ENCODE measurements around the gene EPB41L1. TPM values are rescaled to one million over a fixed set of nuclear protein-coding genes. Genes with fewer than 3 reads are reported as not detected.

The EPB41L1 gene
- total RNA-seq, 3 donors from 2014 or later: 0.22 to 0.50 (median 0.33) TPM

GRCh38 chr20:36206068-36206467, 51.5 kb downstream of the EPB41L1 start:
- Mint-ChIP-seq H3K9me3 (no peaks in the 10 kb centered on the region), H3K4me1 (ENCODE audit: low read depth) (peaks cover 5% of the 10 kb centered on the region), H3K4me3 (no peak overlapping the region), H3K27me3 (ENCODE audit: low read depth) (peaks cover 2% of the 10 kb centered on the region), H3K36me3 (ENCODE audit: insufficient read depth) (no peaks in the 10 kb centered on the region)
- DNase-seq: no peak
- no peak for ATAC-seq

- peaks cover 5% of the 10 kb centered on the region for H3K4me1 Mint-ChIP-seq (ENCODE audit: low read depth)
- no peak overlapping the region for H3K4me3 Mint-ChIP-seq
- ATAC-seq (no peak), DNase-seq (no peak)
- no peaks in the 10 kb centered on the region for H3K36me3 Mint-ChIP-seq (ENCODE audit: insufficient read depth)
- no peaks in the 10 kb centered on the region for H3K9me3 Mint-ChIP-seq
- peaks cover 2% of the 10 kb centered on the region for H3K27me3 Mint-ChIP-seq (ENCODE audit: low read depth)
These were observed 52.1 kb downstream of the EPB41L1 start for GRCh38 chr20:36206641-36207040.

- ATAC-seq: no peak
- Mint-ChIP-seq H3K9me3 (no peaks in the 10 kb centered on the region), H3K4me3 (no peak overlapping the region), H3K4me1 (ENCODE audit: low read depth) (peaks cover 5% of the 10 kb centered on the region), H3K27me3 (ENCODE audit: low read depth) (peaks cover 2% of the 10 kb centered on the region), H3K36me3 (ENCODE audit: insufficient read depth) (no peaks in the 10 kb centered on the region)
- DNase-seq: no peak
These were observed 53.1 kb downstream of the EPB41L1 start for GRCh38 chr20:36207602-36208001.

- no peaks in the 10 kb centered on the region for H3K9me3 Mint-ChIP-seq
- no peaks in the 10 kb centered on the region for H3K36me3 Mint-ChIP-seq (ENCODE audit: insufficient read depth)
- no peak for ATAC-seq
- H3K4me1 Mint-ChIP-seq (ENCODE audit: low read depth): no peaks in the 10 kb centered on the region
- peaks cover 2% of the 10 kb centered on the region for H3K27me3 Mint-ChIP-seq (ENCODE audit: low read depth)
- no peak for DNase-seq
- H3K4me3 Mint-ChIP-seq: no peak overlapping the region
These were observed 53.7 kb downstream of the EPB41L1 start for GRCh38 chr20:36208257-36208656.

GRCh38 chr20:36210436-36211021, 56.0 kb downstream of the EPB41L1 start:
- ATAC-seq (no peak), DNase-seq (no peak)
- H3K4me3 Mint-ChIP-seq: no peak overlapping the region
- H3K4me1 Mint-ChIP-seq (ENCODE audit: low read depth): no peaks in the 10 kb centered on the region
- H3K36me3 Mint-ChIP-seq (ENCODE audit: insufficient read depth): no peaks in the 10 kb centered on the region
- peaks cover 2% of the 10 kb centered on the region for H3K27me3 Mint-ChIP-seq (ENCODE audit: low read depth)
- no peaks in the 10 kb centered on the region for H3K9me3 Mint-ChIP-seq

- DNase-seq (no peak), ATAC-seq (no peak)
- Mint-ChIP-seq H3K4me1 (ENCODE audit: low read depth) (peaks cover under 1% of the 10 kb centered on the region), H3K9me3 (no peaks in the 10 kb centered on the region), H3K4me3 (no peak overlapping the region), H3K27me3 (ENCODE audit: low read depth) (peaks cover 2% of the 10 kb centered on the region), H3K36me3 (ENCODE audit: insufficient read depth) (no peaks in the 10 kb centered on the region)
These were observed 58.8 kb downstream of the EPB41L1 start for GRCh38 chr20:36213362-36213761.

- DNase-seq (no peak), ATAC-seq (no peak)
- no peaks in the 10 kb centered on the region for H3K9me3 Mint-ChIP-seq
- H3K36me3 Mint-ChIP-seq (ENCODE audit: insufficient read depth): no peaks in the 10 kb centered on the region
- H3K4me3 Mint-ChIP-seq: no peak overlapping the region
- no peaks in the 10 kb centered on the region for H3K27me3 Mint-ChIP-seq (ENCODE audit: low read depth)
- H3K4me1 Mint-ChIP-seq (ENCODE audit: low read depth): peaks cover 1% of the 10 kb centered on the region
These were observed 60.2 kb downstream of the EPB41L1 start for GRCh38 chr20:36214684-36215256.

GRCh38 chr20:36215778-36216177, 61.2 kb downstream of the EPB41L1 start:
- no peaks in the 10 kb centered on the region for H3K36me3 Mint-ChIP-seq (ENCODE audit: insufficient read depth)
- no peaks in the 10 kb centered on the region for H3K27me3 Mint-ChIP-seq (ENCODE audit: low read depth)
- H3K9me3 Mint-ChIP-seq: no peaks in the 10 kb centered on the region
- H3K4me1 Mint-ChIP-seq (ENCODE audit: low read depth): peaks cover 1% of the 10 kb centered on the region
- DNase-seq (no peak), ATAC-seq (no peak)
- no peak overlapping the region for H3K4me3 Mint-ChIP-seq

- no peaks in the 10 kb centered on the region for H3K9me3 Mint-ChIP-seq
- H3K4me1 Mint-ChIP-seq (ENCODE audit: low read depth): peaks cover 1% of the 10 kb centered on the region
- H3K36me3 Mint-ChIP-seq (ENCODE audit: insufficient read depth): no peaks in the 10 kb centered on the region
- H3K27me3 Mint-ChIP-seq (ENCODE audit: low read depth): no peaks in the 10 kb centered on the region
- ATAC-seq (no peak), DNase-seq (no peak)
- no peak overlapping the region for H3K4me3 Mint-ChIP-seq
These were observed 61.9 kb downstream of the EPB41L1 start for GRCh38 chr20:36216314-36217025.

GRCh38 chr20:36217226-36217625, 62.7 kb downstream of the EPB41L1 start:
- Mint-ChIP-seq H3K27me3 (ENCODE audit: low read depth) (no peaks in the 10 kb centered on the region), H3K4me1 (ENCODE audit: low read depth) (peaks cover 1% of the 10 kb centered on the region), H3K36me3 (ENCODE audit: insufficient read depth) (no peaks in the 10 kb centered on the region), H3K9me3 (no peaks in the 10 kb centered on the region), H3K4me3 (no peak overlapping the region)
- no peak for ATAC-seq
- no peak for DNase-seq

GRCh38 chr20:36218380-36219064, 64.0 kb downstream of the EPB41L1 start:
- no peak overlapping the region for H3K4me3 Mint-ChIP-seq
- no peaks in the 10 kb centered on the region for H3K27me3 Mint-ChIP-seq (ENCODE audit: low read depth)
- peaks cover 1% of the 10 kb centered on the region for H3K4me1 Mint-ChIP-seq (ENCODE audit: low read depth)
- H3K36me3 Mint-ChIP-seq (ENCODE audit: insufficient read depth): no peaks in the 10 kb centered on the region
- DNase-seq: no peak
- no peak for ATAC-seq
- H3K9me3 Mint-ChIP-seq: no peaks in the 10 kb centered on the region

GRCh38 chr20:36219671-36220220, 65.2 kb downstream of the EPB41L1 start:
- Mint-ChIP-seq H3K36me3 (ENCODE audit: insufficient read depth) (no peaks in the 10 kb centered on the region), H3K4me1 (ENCODE audit: low read depth) (peaks cover 1% of the 10 kb centered on the region), H3K9me3 (no peaks in the 10 kb centered on the region), H3K4me3 (no peak overlapping the region), H3K27me3 (ENCODE audit: low read depth) (no peaks in the 10 kb centered on the region)
- ATAC-seq: no peak
- no peak for DNase-seq

GRCh38 chr20:36225666-36226065, 71.1 kb downstream of the EPB41L1 start:
- DNase-seq (no peak), ATAC-seq (no peak)
- no peak overlapping the region for H3K4me3 Mint-ChIP-seq
- no peaks in the 10 kb centered on the region for H3K36me3 Mint-ChIP-seq (ENCODE audit: insufficient read depth)
- H3K27me3 Mint-ChIP-seq (ENCODE audit: low read depth): peaks cover 6% of the 10 kb centered on the region
- no peaks in the 10 kb centered on the region for H3K9me3 Mint-ChIP-seq
- H3K4me1 Mint-ChIP-seq (ENCODE audit: low read depth): peaks cover 6% of the 10 kb centered on the region

- Mint-ChIP-seq H3K4me3 (no peak overlapping the region), H3K27me3 (ENCODE audit: low read depth) (peaks cover 14% of the 10 kb centered on the region), H3K4me1 (ENCODE audit: low read depth) (peaks cover 6% of the 10 kb centered on the region), H3K36me3 (ENCODE audit: insufficient read depth) (no peaks in the 10 kb centered on the region), H3K9me3 (no peaks in the 10 kb centered on the region)
- peak in 1 of 2 donors; percentile 52 for ATAC-seq
- no peak for DNase-seq
These were observed 74.2 kb downstream of the EPB41L1 start for GRCh38 chr20:36228770-36229169.

Data from activated T-cell treated with anti-CD3 and anti-CD28 coated beads, Interleukin-2, amount 50 U/mL, for 4 hours (primary cell).